RPMI7951 (cell line): ENCODE results near the gene MYPOP. TPM values are rescaled to one million over a fixed set of nuclear protein-coding genes. Genes with fewer than 3 reads are reported as not detected.
"Not testable (repeated sequence)": the region's sequence is repeated elsewhere in the genome, so short reads cannot be mapped to it uniquely, and the experiment has no call there.

Experiments
- DNase-seq: peaks from one replicate; pipeline ENCODE4 v3.0.0-alpha.2; 2012; ENCODE audit warnings: low read depth
- total RNA-seq: library from RNA; depleted of rRNA; stranded (reverse); fragments of >200 nt; shearing (Covaris generic); gene quantifications from 2 replicates; pipeline ENCODE4 v1.2.3, GENCODE V29; 2014

The MYPOP gene
- total RNA-seq, 1 experiment from 2014 or later, result 1.1 TPM

DNA sequence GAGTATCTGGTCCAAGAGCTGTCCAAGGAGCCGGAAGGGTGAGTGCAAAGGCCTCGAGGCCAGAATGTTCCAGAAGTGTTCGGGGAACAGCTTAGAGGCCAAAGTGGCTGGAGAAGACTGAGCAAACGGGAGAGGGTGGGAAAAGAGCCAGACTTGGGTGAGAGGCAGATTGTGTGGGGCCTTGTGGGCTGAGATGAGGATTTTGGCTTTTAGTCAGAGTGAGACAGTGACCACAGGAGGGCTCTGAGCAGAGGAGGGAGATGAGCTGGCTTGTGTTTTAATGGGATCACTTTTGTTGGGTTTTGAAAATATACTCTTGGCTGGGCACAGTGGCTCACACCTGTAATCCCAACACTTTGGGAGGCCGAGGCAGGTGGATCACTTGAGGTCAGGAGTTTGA is 6.5 kb upstream of the MYPOP start:
- peak; percentile 42 for DNase-seq

DNA sequence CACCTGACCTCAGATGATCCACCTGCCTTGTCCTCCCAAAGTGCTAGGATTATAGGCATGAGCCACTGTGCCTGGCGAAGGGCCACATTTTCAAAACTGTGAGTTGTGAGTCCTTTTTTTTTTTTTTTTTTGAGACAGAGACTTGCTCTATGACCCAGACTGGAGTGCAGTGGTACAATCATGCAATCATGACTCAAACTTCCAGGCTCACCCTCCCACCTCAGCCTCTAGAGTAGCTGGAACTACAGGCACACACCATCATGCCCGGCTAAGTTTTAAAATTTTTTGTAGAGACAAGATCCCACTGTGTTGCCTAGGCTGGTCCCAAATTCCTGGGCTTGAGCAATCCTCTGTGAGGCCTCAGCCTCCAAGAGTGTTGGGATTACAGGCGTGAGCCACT is 3.8 kb upstream of the MYPOP start:
- peak; percentile 18 for DNase-seq

DNA sequence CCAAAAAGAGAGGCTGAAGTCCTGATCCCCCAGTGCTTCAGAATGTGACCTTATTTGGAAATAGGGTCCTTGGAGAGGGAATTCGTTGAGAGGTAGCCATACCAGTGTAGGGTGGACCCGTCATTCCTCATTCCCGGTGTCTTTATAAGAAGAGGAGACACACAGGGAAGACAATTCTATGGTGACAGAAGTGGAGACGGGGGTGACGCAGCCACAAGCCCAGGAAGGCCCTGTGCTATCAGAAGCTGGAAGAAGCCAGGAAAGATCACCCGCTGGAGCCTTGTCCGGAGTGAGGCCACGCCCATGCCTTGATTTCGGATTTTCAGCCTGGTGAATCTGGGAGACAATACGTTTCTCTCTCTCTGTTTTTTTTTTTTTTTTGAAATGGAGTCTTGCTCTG is 2.6 kb upstream of the MYPOP start:
- DNase-seq, result no peak

DNA sequence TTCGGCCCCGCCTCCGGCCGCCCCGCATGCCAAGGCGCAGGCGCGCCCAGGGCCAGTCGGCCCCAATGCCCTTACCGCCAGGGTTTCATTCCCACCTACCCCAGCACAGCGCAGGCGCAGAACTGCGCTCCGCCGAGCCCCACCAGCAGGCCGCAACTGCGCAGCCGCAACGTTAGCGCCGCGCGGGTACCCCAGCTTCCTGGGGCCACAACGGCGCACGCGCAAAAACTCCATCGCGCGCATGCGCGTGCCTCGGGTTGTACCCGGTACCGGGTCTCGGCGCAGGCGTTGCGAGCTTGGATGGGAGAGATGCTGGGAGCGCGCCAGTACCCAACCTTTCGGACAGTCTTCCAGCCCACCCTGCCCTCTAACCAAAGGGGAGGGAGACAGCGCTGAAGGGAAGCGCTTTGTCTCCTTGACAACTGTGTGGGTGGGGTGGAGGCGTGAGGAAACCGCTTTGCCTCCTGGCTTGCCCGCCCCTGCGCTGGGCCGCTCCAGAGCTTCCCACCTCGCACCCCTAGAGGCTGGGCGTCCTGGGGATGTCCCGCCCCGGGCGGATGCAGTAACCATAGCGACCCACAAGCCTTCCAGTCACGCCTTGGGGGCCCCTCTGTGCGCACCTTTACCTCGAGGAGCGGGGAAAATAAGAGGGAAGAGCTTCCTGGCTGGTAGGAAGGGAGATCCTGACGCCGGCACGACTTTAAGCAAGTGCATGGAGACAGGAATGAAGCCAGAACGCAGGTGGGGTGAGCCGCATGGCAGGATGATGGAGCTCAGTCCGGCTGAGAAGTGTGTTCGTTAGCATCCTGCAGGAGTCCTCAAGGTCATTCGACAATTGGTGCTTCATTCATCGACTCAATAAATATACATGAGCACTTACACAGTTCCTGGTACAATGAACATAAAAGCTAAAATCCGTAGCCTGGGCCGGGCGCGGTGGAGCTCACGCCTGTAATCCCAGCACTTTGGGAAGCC is 525 bp upstream of the MYPOP start:
- DNase-seq, result peak; percentile 94

DNA sequence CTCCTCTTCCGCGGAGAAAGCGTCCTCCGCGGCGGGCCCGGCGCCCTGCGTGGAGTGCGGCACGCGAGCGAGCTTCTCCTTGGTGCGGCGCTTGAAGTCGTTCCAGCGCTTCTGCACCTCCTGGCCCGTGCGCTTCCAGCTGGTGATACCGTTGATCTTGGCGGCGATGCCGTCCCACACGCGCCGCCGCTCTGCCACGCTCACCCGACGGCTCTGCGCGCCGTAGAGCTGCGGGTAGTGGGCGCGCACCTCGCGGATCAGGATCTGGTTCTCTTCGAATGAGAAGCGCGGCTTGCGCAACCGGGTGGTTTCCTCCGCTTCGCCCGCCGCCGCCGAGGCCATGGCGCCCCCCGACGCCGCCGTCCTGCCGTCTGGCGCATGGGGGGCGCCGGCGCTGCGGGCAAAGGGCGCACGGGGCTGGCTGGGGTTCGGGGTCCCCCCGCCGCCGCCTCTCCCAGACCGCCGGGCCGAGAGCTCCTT is 941 bp downstream of the MYPOP start:
- no peak for DNase-seq

DNA sequence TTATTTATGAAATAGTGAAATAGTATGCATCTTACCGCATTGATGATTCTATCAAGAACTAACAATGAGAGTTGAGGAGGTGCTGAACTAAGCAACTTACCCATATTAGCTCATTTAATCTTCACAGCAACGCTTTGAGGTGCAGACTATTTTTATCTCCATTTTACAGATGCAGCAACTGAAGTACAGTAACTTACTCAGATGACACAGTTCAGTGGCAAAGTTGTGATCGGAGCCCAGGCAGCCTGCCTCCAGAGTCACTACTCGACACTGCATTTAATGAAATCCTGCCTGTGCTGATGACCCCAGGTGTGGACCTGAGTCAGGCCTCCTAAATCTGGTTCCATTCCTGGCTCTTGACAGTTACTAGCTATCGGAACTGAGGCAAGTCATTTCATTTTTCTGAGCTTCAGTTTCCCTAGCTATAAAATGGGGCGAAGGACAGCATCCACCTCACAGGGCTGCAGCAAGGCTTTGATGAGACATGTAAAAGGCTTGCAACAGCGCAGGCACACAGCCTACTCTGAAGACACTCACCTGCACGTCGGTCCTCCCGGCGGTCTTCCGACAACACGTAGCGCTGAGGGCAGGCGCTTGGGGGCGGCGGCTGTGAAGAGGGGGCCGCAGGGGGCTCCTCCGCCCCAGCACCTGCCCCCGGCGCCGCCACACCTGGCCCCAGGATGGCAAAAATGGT is 1.5 kb downstream of the MYPOP start:
- DNase-seq, result no peak

DNA sequence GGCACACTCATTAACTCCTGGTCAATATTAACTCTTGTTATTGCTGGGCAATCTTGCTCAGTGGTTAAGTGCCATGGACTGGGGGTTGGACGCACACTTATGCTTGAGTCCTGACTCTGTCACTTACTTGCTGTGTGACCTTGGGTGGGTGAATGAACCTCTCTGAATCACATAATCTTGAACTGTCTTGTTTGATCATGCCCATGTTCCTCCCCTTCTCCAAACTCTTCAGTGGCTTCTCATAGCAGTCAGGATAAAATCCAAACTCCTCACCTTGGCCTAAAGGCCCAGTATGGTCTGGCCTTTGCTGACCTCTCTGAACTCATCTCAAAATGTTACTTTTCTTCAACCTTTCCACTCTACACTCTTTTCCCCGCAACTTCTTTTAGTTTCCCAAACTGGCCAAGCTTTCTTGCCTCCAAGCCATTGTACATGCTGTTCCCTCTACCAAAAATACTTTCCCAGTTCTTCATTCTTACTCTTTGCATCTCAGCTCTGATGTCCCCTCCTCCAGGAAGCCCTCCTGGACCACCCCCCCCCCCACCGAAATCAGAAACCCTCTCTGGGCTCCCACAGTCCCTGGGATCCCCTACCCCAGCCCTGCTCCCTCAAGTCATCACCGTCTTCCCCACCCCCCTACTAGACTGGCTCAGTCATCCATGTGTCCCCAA is 2.4 kb downstream of the MYPOP start:
- no peak for DNase-seq

DNA sequence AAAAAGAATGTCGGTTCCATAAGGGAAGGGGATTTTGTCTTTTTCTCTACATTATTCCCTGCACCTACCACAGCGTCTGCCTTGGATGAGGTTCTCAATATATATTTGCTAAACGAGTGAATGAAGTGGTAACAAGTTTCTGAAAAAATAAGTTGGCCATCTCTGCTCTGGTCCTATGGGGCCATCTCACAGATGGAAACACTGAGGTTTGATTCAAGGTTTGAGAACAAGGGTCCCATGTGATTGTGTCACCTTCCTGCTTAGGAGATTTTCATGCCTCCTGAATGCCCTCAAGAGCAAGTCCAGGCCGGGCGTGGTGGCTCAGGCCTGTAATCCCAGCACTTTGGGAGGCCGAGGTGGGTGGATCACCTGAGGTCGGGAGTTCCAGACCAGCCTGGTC is 3.2 kb downstream of the MYPOP start:
- no peak for DNase-seq

DNA sequence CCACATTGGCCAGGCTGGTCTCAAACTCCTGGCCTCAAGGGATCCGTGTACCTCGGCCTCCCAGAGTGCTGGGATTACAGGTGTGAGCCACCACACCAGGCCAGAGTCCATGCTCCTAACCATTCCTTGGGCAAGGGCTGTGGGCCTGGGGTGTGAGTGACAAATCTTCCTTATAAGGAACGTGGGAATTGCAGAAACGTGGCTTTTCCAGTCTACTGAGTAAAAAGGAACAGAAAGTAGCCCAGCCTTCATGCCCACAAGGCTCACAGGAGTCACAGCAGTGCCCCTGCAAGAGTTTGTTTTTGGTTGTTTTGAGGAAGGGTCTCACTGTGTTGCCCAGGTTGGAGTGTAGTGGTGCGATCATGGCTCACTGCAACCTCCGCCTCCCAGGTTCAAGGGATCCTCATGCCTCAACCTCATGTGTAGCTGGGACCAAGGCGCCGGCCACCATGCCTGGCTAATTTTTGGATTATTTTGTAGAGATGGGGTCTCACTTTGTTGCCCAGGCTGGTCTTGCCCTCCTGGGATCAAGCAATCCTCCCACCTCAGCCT is 5.1 kb downstream of the MYPOP start:
- no peak for DNase-seq

DNA sequence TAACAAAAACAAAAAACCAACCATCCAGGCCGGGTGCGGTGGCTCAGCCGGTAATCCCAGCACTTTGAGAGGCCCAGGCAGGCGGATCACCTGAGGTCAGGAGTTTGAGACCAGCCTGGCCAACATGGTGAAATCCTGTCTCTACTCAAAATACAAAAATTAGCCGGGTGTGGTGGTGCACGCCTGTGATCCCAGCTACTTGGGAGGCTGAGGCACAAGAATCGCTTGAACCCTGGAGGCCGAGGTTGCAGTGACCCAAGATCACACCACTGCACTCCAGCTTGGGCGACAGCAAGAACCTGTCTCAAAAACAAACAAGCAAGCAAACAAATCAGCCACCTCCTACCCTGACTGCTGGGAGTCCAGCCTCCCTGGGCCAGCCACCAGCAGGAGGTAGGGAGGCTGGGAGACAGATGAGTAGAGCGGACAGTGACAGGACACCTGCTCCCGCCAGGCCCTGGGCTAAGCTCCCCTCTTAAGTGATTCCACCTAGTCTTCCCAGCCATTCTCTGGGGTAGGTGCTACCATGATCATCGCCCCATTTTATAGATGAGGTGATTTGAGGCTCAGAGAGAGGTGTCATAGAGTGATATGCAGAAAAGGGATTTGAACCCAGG is 6.3 kb downstream of the MYPOP start:
- not testable (repeated sequence) for DNase-seq

DNA sequence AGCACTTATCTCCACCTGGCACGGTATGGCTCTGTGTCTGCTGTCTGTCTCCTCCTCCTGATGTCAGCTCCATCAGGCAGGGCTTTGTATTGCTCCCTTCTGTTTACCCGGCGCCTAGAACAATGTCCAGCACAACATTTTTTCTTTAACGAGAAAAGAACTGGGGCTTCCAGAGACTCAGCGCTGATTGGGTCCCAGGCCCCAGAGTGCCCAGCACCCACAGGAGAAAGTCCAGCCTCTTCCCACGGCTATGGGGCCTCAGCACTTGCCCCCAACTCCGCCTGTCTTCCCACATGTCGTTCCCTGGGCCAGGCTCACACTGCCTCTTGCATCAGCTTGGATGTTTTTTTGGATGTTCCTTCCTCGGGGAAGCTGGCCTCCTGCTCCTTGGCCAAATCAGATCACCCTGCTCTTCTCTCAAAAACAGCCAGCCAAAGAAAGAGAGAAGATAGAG is 6.9 kb downstream of the MYPOP start:
- DNase-seq, result no peak

DNA sequence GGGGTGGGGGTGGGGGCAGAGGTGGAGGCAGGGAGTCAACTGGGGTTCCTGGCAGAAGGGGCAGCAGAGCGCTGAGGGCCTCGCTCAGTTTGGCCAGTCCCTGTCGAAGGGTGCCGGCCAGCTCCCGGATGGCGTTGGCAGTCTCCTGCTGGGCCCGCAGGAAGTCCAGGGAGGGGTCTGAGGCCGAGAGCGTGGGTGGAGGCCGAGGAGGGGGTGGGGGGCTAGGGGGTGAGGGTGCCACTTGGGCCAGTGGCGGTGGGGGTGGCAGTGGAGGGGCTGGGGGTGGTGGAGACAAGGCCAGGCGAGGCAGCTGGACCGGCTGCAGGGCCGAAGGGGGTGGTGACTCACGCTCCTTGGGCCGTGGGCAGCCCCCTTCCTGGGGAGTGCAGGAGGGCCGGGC is 11.5 kb downstream of the MYPOP start:
- no peak for DNase-seq

DNA sequence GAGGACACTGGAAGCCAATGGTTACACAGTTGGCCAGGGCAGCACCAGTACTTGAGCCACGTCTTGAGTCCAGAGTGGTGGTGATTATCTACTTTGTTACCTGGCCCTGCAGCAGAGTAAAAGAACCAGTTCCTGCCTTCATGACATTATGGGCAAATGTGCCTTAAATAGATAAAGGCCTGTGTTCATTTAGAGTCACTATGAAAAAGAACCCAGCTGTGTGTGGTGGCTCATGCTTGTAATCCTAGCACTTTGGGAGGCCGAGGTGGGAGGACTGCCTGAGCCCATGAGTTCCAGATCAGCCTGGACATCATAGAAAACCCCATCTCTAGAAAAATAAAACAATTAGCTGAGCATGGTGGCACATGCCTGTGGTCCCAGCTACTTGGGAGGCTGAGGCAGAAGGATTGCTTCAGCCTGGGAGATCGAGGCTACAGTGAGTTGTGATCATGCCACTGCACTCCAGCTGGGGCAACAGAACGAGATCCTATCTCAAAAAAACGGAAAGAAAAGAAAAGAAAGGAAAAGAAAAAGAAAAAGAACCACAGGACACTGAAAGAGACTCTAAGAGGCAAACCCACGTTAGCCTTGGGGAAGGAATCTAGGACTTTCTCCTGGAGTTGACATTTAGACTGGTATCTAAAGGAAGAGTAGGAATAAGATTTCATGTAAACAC is 13.1 kb downstream of the MYPOP start:
- DNase-seq, result no peak

DNA sequence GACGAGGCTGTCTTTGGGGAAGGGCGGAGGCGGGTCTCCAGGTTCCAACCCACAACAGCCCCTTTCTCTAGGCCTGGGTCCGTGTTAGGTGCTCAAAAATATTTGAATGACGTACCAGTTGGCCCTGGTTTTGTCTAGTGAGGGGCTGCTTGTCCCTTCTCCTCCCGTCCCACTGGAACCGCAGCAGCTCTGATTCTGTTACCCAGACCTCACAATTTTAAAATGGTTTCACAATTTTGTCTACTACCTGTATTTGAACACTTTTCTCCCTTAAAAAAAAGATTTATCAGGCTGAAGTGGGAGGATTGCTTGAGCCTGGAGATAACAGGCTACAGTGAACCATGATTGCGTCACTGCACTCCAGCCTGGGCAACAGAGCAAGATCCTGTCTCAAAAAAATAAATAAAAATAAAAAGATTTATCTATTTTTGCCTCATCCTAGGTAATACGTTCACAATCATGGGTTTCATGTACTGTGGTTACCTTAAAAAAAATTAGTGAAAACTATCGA is 15.2 kb downstream of the MYPOP start:
- DNase-seq, result no peak

DNA sequence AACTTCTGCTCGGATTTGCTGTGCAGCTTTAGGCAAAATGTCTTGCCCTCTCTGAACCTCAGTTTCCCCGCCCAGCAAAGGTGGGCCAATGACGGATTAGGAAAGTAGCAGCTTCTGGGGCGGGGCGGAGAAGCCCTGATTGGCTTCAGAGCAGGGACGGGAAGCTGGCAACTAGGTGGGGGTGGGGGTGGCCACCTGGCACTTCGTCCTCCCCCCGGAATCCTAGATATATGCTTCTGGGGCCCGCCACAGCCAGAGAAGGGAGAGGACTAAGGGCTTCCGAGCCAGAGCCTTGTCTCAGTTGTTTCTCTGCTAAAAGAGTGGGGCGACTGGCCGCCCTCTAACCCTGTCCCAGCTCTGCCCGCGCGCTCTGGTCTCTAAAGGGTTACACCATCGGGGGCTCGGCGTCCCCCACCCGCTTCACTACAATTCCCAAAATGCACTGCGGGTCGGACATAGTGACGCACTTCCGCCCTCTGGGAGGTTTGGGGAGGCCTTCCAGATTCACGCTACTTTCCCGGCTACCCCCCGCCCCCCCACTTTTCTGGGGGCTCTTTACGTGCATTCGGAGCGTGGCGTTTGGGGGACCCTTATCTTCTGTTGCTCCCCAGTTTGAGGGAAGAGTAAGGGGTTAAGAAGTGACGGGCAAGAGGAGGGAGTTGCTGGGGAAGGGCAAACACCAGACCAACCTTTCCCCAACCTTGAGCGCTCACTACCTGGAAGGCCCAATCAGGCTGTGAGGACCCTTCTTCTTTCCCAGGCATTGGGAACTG is 15.8 kb downstream of the MYPOP start:
- DNase-seq, result peak; percentile 92

DNA sequence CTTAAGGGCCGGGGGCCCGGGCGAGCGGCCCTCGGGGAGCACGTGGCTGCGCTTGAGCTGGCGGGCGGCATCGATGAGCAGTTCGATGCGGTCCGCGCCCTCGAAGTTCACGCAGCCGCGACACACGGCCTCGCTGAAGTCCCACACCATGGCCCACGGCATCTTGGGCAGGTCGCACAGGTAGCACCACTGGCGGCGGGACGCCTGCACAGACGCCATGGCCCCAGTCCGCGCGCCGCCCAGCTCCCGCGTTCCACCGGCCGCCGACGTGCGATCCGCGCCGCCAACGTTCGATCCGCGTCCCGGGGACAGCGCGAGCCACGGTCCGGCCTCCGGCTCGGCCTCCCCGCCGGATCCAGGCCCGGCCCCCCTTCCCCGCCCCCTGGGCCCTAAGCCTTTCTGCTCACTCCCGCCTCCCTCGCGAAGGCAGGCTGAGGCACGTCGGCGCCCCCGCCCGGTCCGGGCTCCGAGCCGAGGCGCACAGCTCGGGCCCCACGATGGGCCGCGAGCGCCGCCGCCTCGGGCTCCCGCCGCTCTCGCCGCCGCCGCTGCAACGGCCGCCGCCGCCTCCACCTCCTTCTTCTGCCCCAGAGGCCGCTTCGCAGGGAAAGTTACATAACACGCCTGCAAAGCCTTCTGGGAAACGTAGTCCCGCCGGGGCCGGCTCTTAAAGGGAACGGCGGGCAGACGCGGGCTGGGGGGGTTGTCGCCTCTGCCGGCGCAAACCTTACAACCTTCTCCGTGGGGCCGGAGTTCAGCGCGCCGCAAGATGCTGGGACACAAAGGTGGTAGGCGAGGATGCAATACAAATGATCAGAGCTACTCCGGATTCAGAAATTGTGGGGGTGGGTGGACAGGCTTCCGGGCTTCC is 16.6 kb downstream of the MYPOP start, which contains the start of gene IRF2BP1:
IRF2BP1 (minus strand) TSS at position 586 of the 871 bp plus-strand sequence; CDS start at position 219, 367 bp downstream.
- DNase-seq, result peak; percentile 92

DNA sequence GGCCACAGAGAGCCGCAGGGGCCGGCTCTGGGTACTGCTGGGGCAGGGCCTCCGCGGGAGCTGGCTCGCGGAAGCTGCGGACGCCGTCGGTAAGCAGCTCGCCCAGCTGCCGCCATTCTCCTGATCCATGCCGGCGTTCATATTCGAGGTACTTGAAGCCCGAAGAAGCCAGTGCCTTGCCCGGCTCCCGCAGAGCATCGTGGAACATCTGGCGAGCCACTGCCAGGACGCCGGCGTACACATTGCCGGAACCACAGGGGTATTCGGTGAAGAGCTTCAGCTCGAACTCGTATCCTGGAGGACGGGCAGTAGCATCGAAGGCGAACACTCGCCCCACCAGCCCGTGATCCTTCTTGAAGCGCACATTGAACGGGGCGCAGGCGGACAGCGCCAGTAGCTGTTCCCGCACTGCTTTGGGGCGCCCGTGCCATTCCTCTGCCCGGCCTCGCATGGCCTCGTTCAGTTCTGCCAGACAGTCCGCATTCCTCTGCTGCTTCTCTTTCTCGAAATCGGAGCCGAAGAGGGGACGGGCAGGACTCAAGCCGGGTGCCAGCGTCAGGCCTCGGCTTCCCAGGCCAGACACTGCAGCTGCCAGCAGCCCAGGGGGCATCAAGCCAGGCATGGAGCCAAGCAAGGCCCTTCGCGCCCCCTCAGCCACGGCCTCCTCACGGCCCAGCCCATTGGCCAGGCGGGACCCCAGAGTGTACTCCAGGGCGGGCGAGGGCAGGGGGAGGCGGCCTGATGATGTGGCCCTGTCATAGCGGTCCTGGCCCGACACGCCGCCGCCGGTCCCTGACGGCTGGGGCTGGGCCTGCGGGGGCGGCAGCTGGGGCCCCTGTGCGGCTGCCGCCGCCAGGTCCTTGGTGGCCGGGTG is 17.5 kb downstream of the MYPOP start:
- no peak for DNase-seq
